GM18502 (cell line): ENCODE measurements around the gene EIF3F.

Source experiments
- ATAC-seq: cut with Tn5 transposase; IDR thresholded peaks from one replicate; pipeline ENCODE4 v1.9.1; 2021; ENCODE audit warnings: mild to moderate bottlenecking; ENCODE audit not compliant: unreplicated experiment, poor library complexity

The EIF3F gene

GRCh38 chr11:8036002-8036802 lies 49.1 kb downstream of the EIF3F start:
- ATAC-seq = no peak

- no peak for ATAC-seq
These were observed 49.8 kb downstream of the EIF3F start for GRCh38 chr11:8036986-8037385.

GRCh38 chr11:8038393-8038792 lies 51.3 kb downstream of the EIF3F start:
- no peak for ATAC-seq

GRCh38 chr11:8038811-8039529 lies 51.8 kb downstream of the EIF3F start:
- ATAC-seq = no peak

GRCh38 chr11:8039530-8040260 lies 52.6 kb downstream of the EIF3F start:
- ATAC-seq = no peak

- ATAC-seq = no peak
These were observed 53.3 kb downstream of the EIF3F start for GRCh38 chr11:8040261-8040920.

GRCh38 chr11:8040921-8041285 lies 53.8 kb downstream of the EIF3F start:
- no peak for ATAC-seq

- no peak for ATAC-seq
These were observed 54.4 kb downstream of the EIF3F start for GRCh38 chr11:8041576-8041975.

- ATAC-seq = no peak
These were observed 56.6 kb downstream of the EIF3F start for GRCh38 chr11:8043756-8044155.

GRCh38 chr11:8045839-8046238 lies 58.7 kb downstream of the EIF3F start:
- no peak for ATAC-seq

GRCh38 chr11:8047382-8047781 lies 60.2 kb downstream of the EIF3F start:
- no peak for ATAC-seq

- no peak for ATAC-seq
These were observed 61.9 kb downstream of the EIF3F start for GRCh38 chr11:8049084-8049483.
